EH (cell line): Measurements from ENCODE around the gene NPBWR2.
"Not testable (repeated sequence)": the region's sequence is repeated elsewhere in the genome, so short reads cannot be mapped to it uniquely, and the experiment has no call there.

Experiments used
- DNase-seq: peaks from one replicate; pipeline ENCODE4 v3.0.0-alpha.2; 2015; ENCODE audit warnings: low read depth

Gene NPBWR2

DNA sequence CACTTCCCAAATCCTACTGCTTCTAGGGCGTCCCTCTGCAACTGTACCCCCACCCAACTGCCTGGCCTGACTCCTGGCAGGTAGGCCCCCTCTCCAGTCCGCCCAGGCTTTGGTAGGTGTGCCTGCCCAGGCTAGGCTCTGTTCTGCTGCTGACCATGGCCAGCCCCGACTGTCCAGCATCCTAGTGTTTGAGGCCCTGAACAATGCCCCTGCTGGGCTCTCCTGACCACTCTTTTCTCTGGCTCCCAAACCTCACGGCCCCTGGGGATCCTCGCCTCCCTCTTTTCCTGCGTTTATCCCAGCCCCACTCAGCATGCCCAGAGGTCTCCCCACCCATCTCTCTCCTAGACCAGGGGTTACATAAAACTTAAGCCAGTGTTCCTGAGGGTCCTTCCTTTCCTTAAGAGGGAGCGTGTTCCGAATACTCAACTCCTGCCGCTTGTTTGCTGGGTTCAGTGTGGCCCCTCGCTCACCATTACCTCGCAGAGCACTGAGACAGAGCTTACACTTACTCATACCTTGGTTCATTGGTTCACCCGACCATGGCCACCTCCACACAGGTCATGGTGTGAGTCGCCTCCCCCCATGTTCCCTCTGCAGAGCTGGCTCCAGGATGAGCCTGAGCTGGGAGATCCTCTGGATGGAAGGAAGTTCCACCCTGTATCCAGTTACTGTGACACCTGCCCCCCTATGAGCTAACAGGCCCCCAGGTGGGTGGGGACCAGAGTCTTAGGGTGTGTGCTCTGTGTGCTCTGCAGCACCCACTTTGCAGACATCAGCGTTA is 35.8 kb upstream of the NPBWR2 start:
- no peak for DNase-seq

DNA sequence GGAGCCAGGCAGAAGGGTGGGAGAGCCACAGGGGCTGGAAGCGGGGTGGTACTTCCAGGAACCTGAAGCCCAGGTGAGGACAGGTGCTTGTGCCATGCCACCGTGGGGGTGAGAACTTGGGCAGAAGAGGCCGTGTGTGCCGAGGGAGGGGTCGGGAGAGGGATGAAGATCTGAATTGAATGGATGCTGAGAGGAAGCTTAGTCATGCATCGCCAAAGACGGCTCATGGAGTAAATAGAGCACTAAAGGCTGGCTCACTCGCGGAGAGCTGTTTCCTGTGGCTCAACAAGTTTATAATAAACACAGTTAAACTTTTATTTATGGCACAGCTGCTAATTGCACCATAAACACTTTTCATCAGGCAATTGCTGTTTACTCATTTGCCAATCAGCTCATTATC is 35.2 kb upstream of the NPBWR2 start:
- DNase-seq = no peak

GRCh38 chr20:64140956-64141355 is 33.6 kb upstream of the NPBWR2 start:
- no peak for DNase-seq

DNA sequence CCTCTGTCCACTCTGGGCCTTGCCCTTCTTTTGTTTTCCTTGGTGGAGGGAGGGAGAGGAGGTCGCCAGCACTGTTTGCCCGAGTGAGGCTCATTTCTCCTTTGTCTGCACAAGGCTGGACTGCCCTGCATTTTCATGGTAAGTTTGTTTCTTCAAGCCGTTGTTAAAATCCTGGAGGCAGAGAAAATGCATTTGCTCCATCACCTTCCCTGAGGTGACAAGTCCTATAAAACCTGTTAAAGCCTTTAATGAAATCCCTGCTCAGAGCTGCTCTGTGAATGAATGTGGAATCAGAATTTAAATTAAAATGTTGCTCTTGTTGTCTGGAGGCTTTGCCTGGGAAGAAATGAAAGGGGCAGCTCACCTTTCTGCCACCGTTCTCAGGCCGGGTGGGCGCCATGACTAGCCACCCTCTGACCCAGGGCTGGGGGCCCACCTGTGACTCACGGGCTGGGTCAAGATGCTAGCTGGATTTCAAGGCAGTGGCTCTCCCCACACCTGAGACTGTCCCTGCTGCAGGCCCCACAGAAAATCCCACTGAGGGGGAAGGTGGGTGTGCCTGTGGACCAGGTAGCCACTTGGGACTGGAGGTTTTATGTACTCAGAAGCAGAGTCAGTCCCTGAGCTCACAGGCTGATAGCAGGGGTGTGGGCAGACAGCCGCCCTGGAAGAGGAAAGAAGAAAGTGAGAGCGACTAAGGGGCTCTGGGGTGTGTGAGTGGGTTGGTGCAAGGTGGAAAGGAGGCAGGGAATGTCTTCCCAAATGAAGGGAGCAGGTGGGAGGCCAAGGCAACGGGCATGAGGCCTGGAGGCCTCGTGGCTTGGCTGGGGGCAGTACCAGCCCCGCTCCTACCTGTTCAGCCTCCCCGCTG is 32.9 kb upstream of the NPBWR2 start:
- DNase-seq = no peak

GRCh38 chr20:64139199-64140060 is 32.1 kb upstream of the NPBWR2 start:
- no peak for DNase-seq

DNA sequence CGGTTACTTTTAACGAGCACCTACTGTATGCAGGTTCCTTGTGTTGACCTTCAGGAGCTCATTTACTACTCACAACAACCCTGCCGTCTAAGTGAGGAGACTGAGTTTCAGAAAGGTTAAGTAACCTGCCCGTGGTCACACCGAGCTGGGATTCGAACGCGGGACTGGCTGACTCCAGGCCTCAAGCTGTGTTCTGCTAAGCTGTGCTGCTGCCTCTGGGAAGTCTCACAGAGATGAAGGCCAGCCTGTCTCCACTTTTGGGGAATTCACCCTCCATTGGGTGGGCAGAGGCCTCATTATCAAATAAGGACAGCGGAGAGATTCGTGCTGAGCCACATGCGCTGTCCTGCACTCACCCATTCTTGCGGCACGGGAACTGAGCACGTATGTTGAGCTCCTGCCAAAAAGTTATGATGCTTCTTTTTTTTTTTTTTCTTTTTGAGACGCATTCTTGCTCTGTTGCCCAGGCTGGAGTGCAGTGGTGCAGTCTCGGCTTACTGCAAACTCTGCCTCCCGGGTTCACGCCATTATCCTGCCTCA is 31.0 kb upstream of the NPBWR2 start:
- no peak for DNase-seq

GRCh38 chr20:64137598-64138031 is 30.2 kb upstream of the NPBWR2 start:
- no peak for DNase-seq

DNA sequence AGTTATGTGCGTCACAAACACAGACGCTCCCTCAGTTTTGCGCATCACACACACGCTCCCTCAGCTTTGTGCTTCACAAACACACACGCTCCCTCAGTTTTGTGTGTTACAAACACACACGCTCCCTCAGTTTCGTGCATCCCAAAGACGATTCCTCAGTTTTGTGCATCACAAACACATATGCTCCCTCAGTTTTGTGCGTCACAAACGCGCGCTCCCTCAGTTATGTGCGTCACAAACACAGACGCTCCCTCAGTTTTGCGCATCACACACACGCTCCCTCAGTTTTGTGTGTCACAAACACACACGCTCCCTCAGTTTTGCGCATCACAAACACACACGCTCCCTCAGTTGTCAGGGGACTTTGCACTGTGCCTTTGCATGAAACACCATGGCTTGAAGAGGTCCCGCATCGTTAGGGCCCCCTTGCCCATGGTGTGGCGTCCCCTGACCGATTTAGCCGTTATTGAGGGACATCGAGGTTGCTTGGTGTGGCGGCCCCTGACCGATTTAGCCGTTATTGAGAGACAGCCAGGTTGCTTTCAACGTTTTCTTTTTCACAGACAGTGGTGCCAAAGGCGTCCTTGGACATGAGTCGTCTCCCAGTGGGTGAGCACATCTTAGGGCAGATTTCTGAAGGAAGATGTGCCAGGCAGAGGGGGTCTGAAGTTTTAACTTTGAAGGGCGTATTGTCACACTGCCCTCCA is 28.8 kb upstream of the NPBWR2 start:
- no peak for DNase-seq

GRCh38 chr20:64134744-64135143 is 27.4 kb upstream of the NPBWR2 start:
- not testable (repeated sequence) for DNase-seq

- DNase-seq = no peak
Measured at GRCh38 chr20:64133951-64134407, 26.6 kb upstream of the NPBWR2 start.

DNA sequence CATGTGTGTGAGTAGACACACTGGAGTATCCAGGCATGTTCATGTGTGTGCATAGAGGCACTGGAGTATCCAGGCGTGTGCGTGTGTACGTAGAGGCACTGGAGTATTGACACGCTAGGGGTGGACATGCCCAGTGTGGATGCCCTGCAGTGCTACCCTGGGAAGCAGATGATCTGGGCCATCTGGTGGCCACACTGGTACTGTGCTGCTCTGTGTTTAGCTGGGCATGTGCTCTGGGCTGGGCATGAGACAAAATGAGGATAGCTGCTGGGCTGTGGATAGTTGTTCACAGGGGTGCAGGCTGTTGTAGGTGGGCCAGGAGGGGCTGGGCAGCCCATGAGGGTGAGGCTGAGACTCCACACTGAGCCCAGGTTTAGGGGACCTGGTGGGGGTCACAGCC is 24.0 kb upstream of the NPBWR2 start:
- DNase-seq = peak; percentile 34

- no peak for DNase-seq
Measured at GRCh38 chr20:64130876-64131275, 23.5 kb upstream of the NPBWR2 start.

GRCh38 chr20:64130271-64130670 is 22.9 kb upstream of the NPBWR2 start:
- no peak for DNase-seq

DNA sequence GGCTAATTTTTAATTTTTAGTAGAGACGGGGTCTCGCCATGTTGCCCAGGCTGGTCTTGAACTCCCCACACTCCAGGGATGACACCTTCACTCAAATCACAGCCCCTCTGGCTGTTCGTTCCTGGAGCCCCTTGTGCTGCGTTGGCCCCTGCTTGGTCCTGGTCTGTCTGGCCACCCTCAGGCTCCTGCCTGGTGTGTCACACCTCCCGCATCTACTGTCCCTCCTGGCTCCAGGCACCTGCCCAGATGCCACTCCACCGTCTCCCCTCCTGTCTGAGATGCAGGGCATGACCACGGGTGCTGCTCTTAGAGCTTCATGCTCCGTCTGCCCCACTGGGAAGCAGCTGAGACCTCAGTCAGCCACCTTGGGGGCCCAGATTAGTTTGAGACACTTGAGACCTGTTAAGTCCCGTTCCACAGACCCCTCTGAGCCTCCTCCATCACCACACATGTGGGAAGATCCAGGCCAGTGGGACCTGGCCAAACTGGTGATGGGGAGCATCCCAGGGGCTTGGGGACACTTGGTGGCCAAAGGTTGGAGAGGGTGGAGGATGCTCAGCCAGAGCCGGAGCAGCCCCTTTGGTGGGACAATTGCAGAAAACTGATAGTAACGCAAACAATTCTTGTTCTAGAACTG is 21.9 kb upstream of the NPBWR2 start:
- DNase-seq = no peak

GRCh38 chr20:64123517-64123916 is 16.2 kb upstream of the NPBWR2 start:
- DNase-seq = not testable (repeated sequence)

DNA sequence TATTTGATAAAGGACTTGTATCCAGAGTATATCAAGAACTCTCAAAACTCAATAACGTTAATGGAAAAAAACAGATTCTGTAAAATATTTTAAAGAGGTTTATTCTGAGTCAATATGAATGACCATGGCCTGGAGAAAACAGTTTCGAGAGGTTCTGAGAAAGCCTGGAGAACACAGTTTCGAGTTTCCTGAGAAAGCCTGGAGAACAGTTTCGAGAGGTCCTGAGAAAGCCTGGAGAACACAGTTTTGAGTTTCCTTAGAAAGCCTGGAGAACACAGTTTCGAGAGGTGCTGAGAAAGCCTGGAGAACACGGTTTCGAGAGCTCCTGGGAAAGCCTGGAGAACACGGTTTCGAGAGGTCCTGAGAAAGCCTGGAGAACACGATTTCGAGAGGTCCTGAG is 15.6 kb upstream of the NPBWR2 start:
- DNase-seq = not testable (repeated sequence)

GRCh38 chr20:64121586-64121985 is 14.2 kb upstream of the NPBWR2 start:
- DNase-seq = no peak

- no peak for DNase-seq
Measured at GRCh38 chr20:64119681-64120341, 12.4 kb upstream of the NPBWR2 start.

DNA sequence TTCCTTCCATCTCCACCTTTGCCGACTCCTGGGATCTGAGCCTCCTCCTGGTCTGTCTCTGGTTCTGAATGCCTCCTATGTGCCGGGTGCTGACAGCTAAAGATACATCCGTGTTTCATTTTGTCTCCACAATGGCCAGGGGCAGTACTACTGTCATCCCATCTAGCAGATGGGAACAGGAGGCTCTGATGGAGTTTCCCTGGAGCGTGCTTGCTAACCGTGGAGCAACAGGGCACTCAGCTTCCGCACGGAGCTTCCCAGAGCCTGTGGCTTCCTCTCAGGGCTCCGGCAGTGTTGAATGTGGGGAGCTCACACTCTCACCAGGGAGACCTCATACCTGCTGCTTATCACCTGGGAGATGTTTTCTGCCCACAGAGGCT is 11.9 kb upstream of the NPBWR2 start:
- DNase-seq = no peak

GRCh38 chr20:64117432-64117777 is 10.0 kb upstream of the NPBWR2 start:
- not testable (repeated sequence) for DNase-seq
